Central memory CD4-positive, alpha-beta T cell (primary cell): ENCODE data around the gene FXYD6.

ENCODE experiments used
- DNase-seq: peaks from one replicate; pipeline ENCODE4 v3.0.0; 2022

The FXYD6 gene

GRCh38 chr11:117842131-117842941, 34.1 kb downstream of the FXYD6 start:
- no peak for DNase-seq

GRCh38 chr11:117841551-117842031, 34.9 kb downstream of the FXYD6 start:
- DNase-seq: no peak

GRCh38 chr11:117840881-117841550, 35.4 kb downstream of the FXYD6 start:
- DNase-seq: no peak

- DNase-seq: no peak
Observed at GRCh38 chr11:117839936-117840813, 36.3 kb downstream of the FXYD6 start.

- no peak for DNase-seq
Observed at GRCh38 chr11:117839380-117839881, 37.0 kb downstream of the FXYD6 start.

GRCh38 chr11:117838901-117839300, 37.6 kb downstream of the FXYD6 start:
- no peak for DNase-seq

GRCh38 chr11:117837791-117838190, 38.7 kb downstream of the FXYD6 start:
- DNase-seq: no peak

GRCh38 chr11:117837070-117837776, 39.2 kb downstream of the FXYD6 start:
- DNase-seq: no peak

- no peak for DNase-seq
Observed at GRCh38 chr11:117836077-117836960, 40.1 kb downstream of the FXYD6 start.

- DNase-seq: no peak
Observed at GRCh38 chr11:117835576-117835975, 40.9 kb downstream of the FXYD6 start.

- no peak for DNase-seq
Observed at GRCh38 chr11:117834838-117835443, 41.5 kb downstream of the FXYD6 start.

- no peak for DNase-seq
Observed at GRCh38 chr11:117834068-117834810, 42.2 kb downstream of the FXYD6 start.

- no peak for DNase-seq
Observed at GRCh38 chr11:117833401-117833891, 43.0 kb downstream of the FXYD6 start.

- no peak for DNase-seq
Observed at GRCh38 chr11:117832511-117832910, 43.9 kb downstream of the FXYD6 start.

- DNase-seq: no peak
Observed at GRCh38 chr11:117831661-117832415, 44.6 kb downstream of the FXYD6 start.

GRCh38 chr11:117830674-117831351, 45.6 kb downstream of the FXYD6 start:
- no peak for DNase-seq

- DNase-seq: no peak
Observed at GRCh38 chr11:117830072-117830471, 46.4 kb downstream of the FXYD6 start.

- DNase-seq: no peak
Observed at GRCh38 chr11:117829369-117829725, 47.1 kb downstream of the FXYD6 start.
